IgD-negative memory B cell (primary cell): Measurements from ENCODE around the gene ARID1A. TPM values are rescaled to one million over a fixed set of nuclear protein-coding genes. Genes with fewer than 3 reads are reported as not detected.

Experiments
- H3K27ac Mint-ChIP-seq, 3 donors: one replicate each; pipeline ENCODE4 v1.8.0; 2020 to 2022; ENCODE audit warnings: mild to moderate bottlenecking in 3 of 3, mixed read lengths in 3 of 3, moderate library complexity in 1 of 3
- H3K27me3 Mint-ChIP-seq: one replicate; pipeline ENCODE4 v1.8.0; 2021; ENCODE audit warnings: mixed read lengths
- H3K36me3 Mint-ChIP-seq: one replicate; pipeline ENCODE4 v1.8.0; 2020; ENCODE audit warnings: mild to moderate bottlenecking, mixed read lengths
- H3K4me1 Mint-ChIP-seq, 3 donors: one replicate each; pipeline ENCODE4 v1.8.0; 2020 to 2022; ENCODE audit warnings: mixed read lengths in 3 of 3, mild to moderate bottlenecking in 1 of 3
- H3K4me3 Mint-ChIP-seq, 4 donors: one replicate each; pipeline ENCODE4 v1.8.0; 2020 to 2022; ENCODE audit warnings: mild to moderate bottlenecking in 4 of 4, mixed read lengths in 4 of 4, moderate library complexity in 3 of 4
- H3K9me3 Mint-ChIP-seq, 3 donors: one replicate each; pipeline ENCODE4 v1.8.0; 2020 to 2021; ENCODE audit warnings: mixed read lengths in 3 of 3, mild to moderate bottlenecking in 1 of 3
- polyA plus RNA-seq: library from polyadenylated mRNA; unstranded; fragments of 300-500 nt; fragmentation: Illumina TruSeq; gene quantifications from one replicate; pipeline ENCODE4 v1.2.3, GENCODE V29; 2021

ARID1A gene
- polyA plus RNA-seq, 1 donor from 2014 or later, result 24.4 TPM

- Mint-ChIP-seq H3K4me1 (peaks cover 10 to 16% (median 15%) of the 10 kb centered on the region in 3 donors), H3K4me3 (peak overlapping the region in 3 of 4 donors; percentile 65 to 96 (median 85)), H3K27ac (peak overlapping the region; percentile 25 to 83 (median 28)), H3K36me3 (no peaks in the 10 kb centered on the region), H3K27me3 (no peaks in the 10 kb centered on the region), H3K9me3 (no peaks in the 10 kb centered on the region)
Observed at GRCh38 chr1:26820784-26821269, 125.0 kb downstream of the ARID1A start.

GRCh38 chr1:26822737-26823395 lies 127.1 kb downstream of the ARID1A start:
- Mint-ChIP-seq H3K27ac (no peak overlapping the region), H3K4me3 (peak overlapping the region in 2 of 4 donors; percentile 38 to 47), H3K36me3 (no peaks in the 10 kb centered on the region), H3K4me1 (peaks cover 18 to 21% (median 19%) of the 10 kb centered on the region in 3 donors), H3K9me3 (no peaks in the 10 kb centered on the region), H3K27me3 (no peaks in the 10 kb centered on the region)

- no peaks in the 10 kb centered on the region for H3K9me3 Mint-ChIP-seq
- H3K27me3 Mint-ChIP-seq, result no peaks in the 10 kb centered on the region
- no peaks in the 10 kb centered on the region for H3K36me3 Mint-ChIP-seq
- peaks cover 35 to 38% (median 37%) of the 10 kb centered on the region in 3 donors for H3K4me1 Mint-ChIP-seq
- peak overlapping the region in 3 of 4 donors; percentile 18 to 92 (median 50) for H3K4me3 Mint-ChIP-seq
- H3K27ac Mint-ChIP-seq, result peak overlapping the region; percentile 40 to 80 (median 64)
Observed at GRCh38 chr1:26824731-26825130, 128.9 kb downstream of the ARID1A start.

GRCh38 chr1:26826261-26827105 lies 130.7 kb downstream of the ARID1A start, which contains the start of gene ZDHHC18:
TSS of gene ZDHHC18 (plus strand) at chr1:26826688. CDS start at chr1:26826805, 117 bp downstream.
- H3K27me3 Mint-ChIP-seq, result no peaks in the 10 kb centered on the region
- peak within 1 kb of the TSS; percentile 88 to 95 (median 94) for H3K4me3 Mint-ChIP-seq
- H3K27ac Mint-ChIP-seq, result peak within 1 kb of the TSS; percentile 85 to 95 (median 89)
- peaks cover 3% of the 10 kb centered on the region for H3K36me3 Mint-ChIP-seq
- H3K4me1 Mint-ChIP-seq, result peaks cover 31 to 39% (median 34%) of the 10 kb centered on the region in 3 donors
- no peaks in the 10 kb centered on the region for H3K9me3 Mint-ChIP-seq

GRCh38 chr1:26827106-26827604 lies 131.3 kb downstream of the ARID1A start:
- Mint-ChIP-seq H3K9me3 (no peaks in the 10 kb centered on the region), H3K27ac (peak overlapping the region; percentile 85 to 95 (median 89)), H3K4me3 (peak overlapping the region; percentile 81 to 95 (median 90)), H3K27me3 (no peaks in the 10 kb centered on the region), H3K4me1 (peaks cover 34 to 40% (median 39%) of the 10 kb centered on the region in 3 donors), H3K36me3 (peaks cover 3% of the 10 kb centered on the region)

- Mint-ChIP-seq H3K36me3 (peaks cover 3% of the 10 kb centered on the region), H3K9me3 (no peaks in the 10 kb centered on the region), H3K27ac (peak overlapping the region; percentile 85 to 95 (median 89)), H3K4me1 (peaks cover 34 to 44% (median 37%) of the 10 kb centered on the region in 3 donors), H3K4me3 (peak overlapping the region; percentile 81 to 95 (median 90)), H3K27me3 (no peaks in the 10 kb centered on the region)
Observed at GRCh38 chr1:26827663-26828062, 131.8 kb downstream of the ARID1A start.

- Mint-ChIP-seq H3K36me3 (peaks cover 4% of the 10 kb centered on the region), H3K4me3 (peak overlapping the region; percentile 68 to 95 (median 88)), H3K9me3 (no peaks in the 10 kb centered on the region), H3K4me1 (peaks cover 42 to 52% (median 42%) of the 10 kb centered on the region in 3 donors), H3K27ac (peak overlapping the region; percentile 85 to 91 (median 89)), H3K27me3 (no peaks in the 10 kb centered on the region)
Observed at GRCh38 chr1:26828411-26828991, 132.7 kb downstream of the ARID1A start.

GRCh38 chr1:26829184-26829911 lies 133.5 kb downstream of the ARID1A start:
- no peaks in the 10 kb centered on the region for H3K27me3 Mint-ChIP-seq

GRCh38 chr1:26831059-26831458 lies 135.2 kb downstream of the ARID1A start:
- Mint-ChIP-seq H3K36me3 (peaks cover 4% of the 10 kb centered on the region), H3K4me1 (peaks cover 39 to 61% (median 39%) of the 10 kb centered on the region in 3 donors), H3K27ac (peak overlapping the region; percentile 95 to 99 (median 97)), H3K9me3 (no peaks in the 10 kb centered on the region), H3K4me3 (peak overlapping the region in 2 of 4 donors; percentile 61 to 81), H3K27me3 (no peaks in the 10 kb centered on the region)

More at GRCh38 chr1:26829184-26829911, 133.5 kb downstream of the ARID1A start:
- Mint-ChIP-seq H3K36me3 (peaks cover 4% of the 10 kb centered on the region), H3K4me3 (peak overlapping the region; percentile 55 to 95 (median 82)), H3K27ac (peak overlapping the region; percentile 89 to 95 (median 91)), H3K4me1 (peaks cover 43 to 59% (median 44%) of the 10 kb centered on the region in 3 donors), H3K9me3 (no peaks in the 10 kb centered on the region)

Other genes with a start within 250 kb of the ARID1A start
- 748 TPM for gene HMGN2, start 223.6 kb upstream of the ARID1A start, polyA plus RNA-seq
- gene RPS6KA1, start 166.3 kb upstream of the ARID1A start, polyA plus RNA-seq, result 152 TPM
- 10.6 TPM for gene PIGV, start 91.9 kb downstream of the ARID1A start, polyA plus RNA-seq
- 4.3 TPM for gene ZDHHC18, start 130.7 kb downstream of the ARID1A start, polyA plus RNA-seq
- not detected for gene SFN, start 167.1 kb downstream of the ARID1A start, polyA plus RNA-seq
- 20.3 TPM for gene GPN2, start 194.3 kb downstream of the ARID1A start, polyA plus RNA-seq
- 22.1 TPM for gene GPATCH3, start 204.5 kb downstream of the ARID1A start, polyA plus RNA-seq
- gene NR0B2, start 218.0 kb downstream of the ARID1A start, polyA plus RNA-seq, result not detected
- gene NUDC, start 225.7 kb downstream of the ARID1A start, polyA plus RNA-seq, result 121 TPM